Inferior parietal cortex (tissue), 1 donor: ENCODE measurements around the gene ARHGAP26.
"Not testable (repeated sequence)": the region's sequence is repeated elsewhere in the genome, so short reads cannot be mapped to it uniquely, and the experiment has no call there.

Source experiments
- DNase-seq: peaks from one replicate; pipeline ENCODE4 v3.0.0-alpha.2; 2016; ENCODE audit errors: extremely low spot score

Gene ARHGAP26

GRCh38 chr5:143084407-143084806 is 314.2 kb downstream of the ARHGAP26 start:
- no peak for DNase-seq

- DNase-seq, result no peak
Observed at GRCh38 chr5:143085319-143085917, 315.2 kb downstream of the ARHGAP26 start.

- DNase-seq, result no peak
Observed at GRCh38 chr5:143086546-143086907, 316.4 kb downstream of the ARHGAP26 start.

GRCh38 chr5:143086908-143087637 is 316.9 kb downstream of the ARHGAP26 start:
- DNase-seq, result no peak

GRCh38 chr5:143088702-143089101 is 318.5 kb downstream of the ARHGAP26 start:
- DNase-seq, result not testable (repeated sequence)

GRCh38 chr5:143090044-143090443 is 319.9 kb downstream of the ARHGAP26 start:
- not testable (repeated sequence) for DNase-seq

- DNase-seq, result not testable (repeated sequence)
Observed at GRCh38 chr5:143092711-143093451, 322.7 kb downstream of the ARHGAP26 start.

- DNase-seq, result no peak
Observed at GRCh38 chr5:143093452-143094086, 323.4 kb downstream of the ARHGAP26 start.

- no peak for DNase-seq
Observed at GRCh38 chr5:143094087-143094521, 323.9 kb downstream of the ARHGAP26 start.

GRCh38 chr5:143094608-143095007 is 324.4 kb downstream of the ARHGAP26 start:
- not testable (repeated sequence) for DNase-seq

- no peak for DNase-seq
Observed at GRCh38 chr5:143101121-143101520, 330.9 kb downstream of the ARHGAP26 start.

GRCh38 chr5:143101725-143102386 is 331.7 kb downstream of the ARHGAP26 start:
- no peak for DNase-seq

- no peak for DNase-seq
Observed at GRCh38 chr5:143102411-143102810, 332.2 kb downstream of the ARHGAP26 start.

GRCh38 chr5:143105216-143105905 is 335.2 kb downstream of the ARHGAP26 start:
- no peak for DNase-seq

- no peak for DNase-seq
Observed at GRCh38 chr5:143106174-143106573, 336.0 kb downstream of the ARHGAP26 start.

- DNase-seq, result no peak
Observed at GRCh38 chr5:143108498-143109128, 338.4 kb downstream of the ARHGAP26 start.

GRCh38 chr5:143110591-143110990 is 340.4 kb downstream of the ARHGAP26 start:
- DNase-seq, result no peak

- no peak for DNase-seq
Observed at GRCh38 chr5:143111799-143112198, 341.6 kb downstream of the ARHGAP26 start.

GRCh38 chr5:143113461-143113860 is 343.3 kb downstream of the ARHGAP26 start:
- no peak for DNase-seq

- no peak for DNase-seq
Observed at GRCh38 chr5:143114481-143114880, 344.3 kb downstream of the ARHGAP26 start.

- no peak for DNase-seq
Observed at GRCh38 chr5:143115381-143115780, 345.2 kb downstream of the ARHGAP26 start.
